Stimulated activated CD8-positive, alpha-beta memory T cell treated with anti-CD3 and anti-CD28 coated beads, Interleukin-12 subunit alpha, Interleukin-12 subunit beta, amount 100 ng/mL, for 1 hour (primary cell): Measurements from ENCODE around the gene IFIT3.
"Not testable (repeated sequence)": the region's sequence is repeated elsewhere in the genome, so short reads cannot be mapped to it uniquely, and the experiment has no call there.

Experiments used
- DNase-seq: peaks from one replicate; pipeline ENCODE4 v3.0.0-alpha.2; 2020; ENCODE audit warnings: low read depth

The IFIT3 gene

DNA sequence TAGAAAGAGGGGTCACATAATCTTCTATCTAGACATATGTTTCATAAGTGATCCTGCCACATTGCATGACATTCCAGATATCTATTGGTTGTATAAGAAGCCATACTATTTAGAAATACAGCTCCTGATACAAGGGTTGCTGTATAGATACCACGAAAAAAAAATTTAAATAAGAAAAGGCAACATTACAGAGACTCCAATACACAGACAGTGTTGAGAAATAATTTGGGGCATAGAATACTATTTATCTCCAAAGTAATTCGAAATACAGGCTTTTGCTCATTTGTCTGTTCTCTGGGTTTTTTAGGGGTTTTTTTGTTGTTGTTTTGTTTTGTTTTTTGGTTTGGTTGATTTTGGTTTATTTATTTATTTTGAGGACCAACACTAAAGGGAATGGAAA is 23.4 kb upstream of the IFIT3 start:
- no peak for DNase-seq

DNA sequence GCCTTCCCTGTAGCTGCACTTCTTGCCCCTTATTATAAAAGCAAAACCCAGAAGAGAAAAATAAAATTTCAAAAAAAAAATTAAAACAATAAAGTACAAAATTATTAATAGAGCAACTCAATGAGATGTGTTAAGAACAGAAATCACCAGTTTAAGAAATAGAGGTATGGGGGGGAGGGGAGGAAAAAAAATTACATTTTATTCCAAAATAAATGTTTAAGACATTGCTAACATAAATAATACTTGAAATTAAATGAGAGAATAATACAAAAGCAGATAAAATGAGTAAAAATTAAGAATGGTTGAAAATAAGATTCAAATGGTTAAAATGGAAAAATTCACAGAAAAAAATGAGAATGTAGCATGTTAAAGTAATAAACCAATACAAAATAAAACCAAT is 22.9 kb upstream of the IFIT3 start:
- DNase-seq = no peak

DNA sequence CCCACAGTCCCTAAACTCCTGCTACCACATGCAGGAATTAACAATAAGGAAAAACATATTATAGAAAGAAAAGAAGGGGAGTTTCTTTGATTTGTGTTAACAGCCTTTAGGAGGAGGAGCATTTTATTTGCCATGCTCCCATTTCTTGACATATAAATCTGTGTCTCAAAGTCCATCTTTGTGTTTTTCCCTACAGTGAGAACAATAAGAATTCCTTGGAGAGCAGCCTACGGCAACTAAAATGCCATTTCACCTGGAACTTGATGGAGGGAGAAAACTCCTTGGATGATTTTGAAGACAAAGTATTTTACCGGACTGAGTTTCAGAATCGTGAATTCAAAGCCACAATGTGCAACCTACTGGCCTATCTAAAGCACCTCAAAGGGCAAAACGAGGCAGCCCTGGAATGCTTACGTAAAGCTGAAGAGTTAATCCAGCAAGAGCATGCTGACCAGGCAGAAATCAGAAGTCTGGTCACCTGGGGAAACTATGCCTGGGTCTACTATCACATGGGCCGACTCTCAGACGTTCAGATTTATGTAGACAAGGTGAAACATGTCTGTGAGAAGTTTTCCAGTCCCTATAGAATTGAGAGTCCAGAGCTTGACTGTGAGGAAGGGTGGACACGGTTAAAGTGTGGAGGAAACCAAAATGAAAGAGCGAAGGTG is 21.9 kb upstream of the IFIT3 start:
- DNase-seq = no peak

DNA sequence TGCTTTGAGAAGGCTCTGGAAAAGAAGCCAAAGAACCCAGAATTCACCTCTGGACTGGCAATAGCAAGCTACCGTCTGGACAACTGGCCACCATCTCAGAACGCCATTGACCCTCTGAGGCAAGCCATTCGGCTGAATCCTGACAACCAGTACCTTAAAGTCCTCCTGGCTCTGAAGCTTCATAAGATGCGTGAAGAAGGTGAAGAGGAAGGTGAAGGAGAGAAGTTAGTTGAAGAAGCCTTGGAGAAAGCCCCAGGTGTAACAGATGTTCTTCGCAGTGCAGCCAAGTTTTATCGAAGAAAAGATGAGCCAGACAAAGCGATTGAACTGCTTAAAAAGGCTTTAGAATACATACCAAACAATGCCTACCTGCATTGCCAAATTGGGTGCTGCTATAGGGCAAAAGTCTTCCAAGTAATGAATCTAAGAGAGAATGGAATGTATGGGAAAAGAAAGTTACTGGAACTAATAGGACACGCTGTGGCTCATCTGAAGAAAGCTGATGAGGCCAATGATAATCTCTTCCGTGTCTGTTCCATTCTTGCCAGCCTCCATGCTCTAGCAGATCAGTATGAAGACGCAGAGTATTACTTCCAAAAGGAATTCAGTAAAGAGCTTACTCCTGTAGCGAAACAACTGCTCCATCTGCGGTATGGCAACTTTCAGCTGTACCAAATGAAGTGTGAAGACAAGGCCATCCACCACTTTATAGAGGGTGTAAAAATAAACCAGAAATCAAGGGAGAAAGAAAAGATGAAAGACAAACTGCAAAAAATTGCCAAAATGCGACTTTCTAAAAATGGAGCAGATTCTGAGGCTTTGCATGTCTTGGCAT is 21.1 kb upstream of the IFIT3 start:
- DNase-seq = no peak

DNA sequence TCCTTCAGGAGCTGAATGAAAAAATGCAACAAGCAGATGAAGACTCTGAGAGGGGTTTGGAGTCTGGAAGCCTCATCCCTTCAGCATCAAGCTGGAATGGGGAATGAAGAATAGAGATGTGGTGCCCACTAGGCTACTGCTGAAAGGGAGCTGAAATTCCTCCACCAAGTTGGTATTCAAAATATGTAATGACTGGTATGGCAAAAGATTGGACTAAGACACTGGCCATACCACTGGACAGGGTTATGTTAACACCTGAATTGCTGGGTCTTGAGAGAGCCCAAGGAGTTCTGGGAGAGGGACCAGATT is 20.6 kb upstream of the IFIT3 start:
- DNase-seq = no peak

DNA sequence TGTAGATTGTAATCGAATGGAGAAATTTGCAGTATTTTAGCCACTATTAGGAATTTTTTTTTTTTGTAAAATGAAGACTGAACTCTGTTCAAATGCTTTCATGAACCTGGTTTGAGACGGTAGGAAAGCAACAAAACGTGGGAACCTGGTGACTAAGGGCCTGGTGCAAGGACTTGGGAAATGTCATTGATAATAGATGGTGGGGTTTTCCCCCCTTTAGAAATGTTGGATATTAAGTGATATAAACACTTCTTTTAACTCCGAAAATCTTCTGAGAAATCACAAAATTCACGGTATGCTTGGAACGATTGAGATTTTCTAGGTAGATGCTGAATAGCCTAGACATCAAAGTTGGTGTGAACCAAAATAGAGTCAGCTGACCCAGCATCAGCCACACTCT is 19.5 kb upstream of the IFIT3 start:
- no peak for DNase-seq

DNA sequence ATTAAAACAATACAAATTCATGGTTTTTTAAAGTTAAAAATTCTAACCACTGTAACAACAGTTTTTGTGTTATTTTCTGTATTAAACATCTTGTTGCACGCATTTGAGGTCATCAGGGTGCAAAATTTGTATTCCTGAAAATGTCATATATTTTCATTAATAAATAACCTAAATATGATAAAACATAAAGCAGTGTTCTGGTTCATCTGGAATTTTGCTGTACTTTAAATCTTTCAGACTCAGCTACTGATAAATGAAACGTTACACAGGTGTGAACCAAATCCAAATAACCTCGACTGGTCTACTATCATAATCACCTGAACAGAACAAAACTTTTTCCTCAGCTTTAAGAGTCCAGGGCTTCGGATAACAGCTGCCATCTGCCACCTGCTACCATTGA is 19.1 kb upstream of the IFIT3 start:
- DNase-seq = no peak

DNA sequence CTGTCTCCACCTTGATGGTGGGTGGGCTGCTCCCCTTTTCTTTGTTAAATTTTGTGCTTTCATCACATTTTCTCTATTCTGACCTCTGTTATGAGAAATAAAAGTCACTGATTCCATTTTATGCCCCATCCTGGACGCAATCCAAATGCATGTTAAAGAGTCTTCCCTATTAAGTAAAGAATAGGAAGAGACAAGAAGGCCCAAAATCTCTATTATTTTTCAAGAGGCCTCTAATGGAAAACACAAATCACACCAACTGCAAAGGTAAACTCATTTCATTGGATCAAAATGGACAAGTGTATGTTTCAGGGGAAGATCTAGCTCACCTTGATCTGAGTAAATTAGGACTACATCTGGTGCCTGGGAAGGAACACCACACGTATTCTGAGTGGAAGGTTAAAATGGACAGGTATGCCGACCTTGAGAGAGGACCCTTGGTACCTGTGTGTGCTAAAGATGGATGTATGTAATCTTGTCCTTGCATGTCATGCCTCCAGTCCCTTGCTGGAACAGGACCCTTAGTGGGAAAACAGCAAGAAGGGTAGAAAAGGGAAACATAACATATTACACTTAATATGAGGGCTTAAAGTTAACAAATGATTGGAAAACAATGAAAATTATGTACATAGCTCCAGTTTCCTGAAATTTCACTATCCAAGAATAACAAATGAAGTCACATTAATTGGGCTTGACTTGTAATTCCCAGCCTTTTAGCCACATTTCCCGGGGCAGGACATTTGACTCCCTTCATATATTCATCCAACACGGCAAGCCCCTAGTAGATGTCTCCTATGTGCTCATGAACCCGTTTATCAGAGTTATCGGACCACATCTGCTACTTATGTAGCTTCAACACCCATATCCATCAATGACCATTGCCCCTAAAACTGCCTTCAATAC is 18.4 kb upstream of the IFIT3 start:
- no peak for DNase-seq

DNA sequence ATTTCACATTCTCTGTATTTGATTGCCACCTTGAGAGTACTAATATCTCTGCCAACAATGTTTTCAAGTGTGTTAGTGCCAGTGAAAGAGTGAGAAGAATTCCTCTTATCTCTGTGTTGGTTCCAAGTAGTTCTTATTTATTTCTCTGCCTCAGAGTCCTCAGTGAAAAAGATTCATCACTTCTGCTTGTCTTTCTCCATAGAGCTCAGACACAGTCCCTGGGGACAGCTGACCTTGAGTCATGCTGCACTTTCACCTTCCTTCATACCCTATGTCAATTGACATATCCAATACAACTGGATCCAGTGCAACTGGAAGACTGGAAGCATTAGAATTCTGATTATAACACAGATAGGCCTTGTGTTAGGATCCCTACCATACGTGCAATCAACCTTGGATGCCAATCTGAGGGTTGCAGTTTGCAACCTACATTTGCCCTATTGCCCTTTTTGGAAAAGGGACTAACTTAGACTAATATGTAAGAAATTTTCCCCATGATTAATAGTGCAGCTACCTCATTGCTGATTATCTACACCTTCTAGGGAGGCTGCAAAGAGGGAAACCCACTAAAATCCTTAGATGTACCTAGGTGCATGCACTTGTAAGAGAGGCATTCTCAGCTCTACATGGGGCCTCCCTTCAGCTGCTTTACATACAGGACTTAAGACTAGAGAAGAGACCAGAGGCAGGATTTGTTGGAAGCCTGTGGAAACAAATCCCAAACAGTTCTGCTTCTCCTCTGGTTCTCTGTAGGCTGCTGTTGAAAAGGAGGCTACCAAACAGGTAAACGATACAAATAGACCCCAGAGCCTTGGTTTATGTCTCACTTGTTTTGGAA is 17.5 kb upstream of the IFIT3 start:
- no peak for DNase-seq

DNA sequence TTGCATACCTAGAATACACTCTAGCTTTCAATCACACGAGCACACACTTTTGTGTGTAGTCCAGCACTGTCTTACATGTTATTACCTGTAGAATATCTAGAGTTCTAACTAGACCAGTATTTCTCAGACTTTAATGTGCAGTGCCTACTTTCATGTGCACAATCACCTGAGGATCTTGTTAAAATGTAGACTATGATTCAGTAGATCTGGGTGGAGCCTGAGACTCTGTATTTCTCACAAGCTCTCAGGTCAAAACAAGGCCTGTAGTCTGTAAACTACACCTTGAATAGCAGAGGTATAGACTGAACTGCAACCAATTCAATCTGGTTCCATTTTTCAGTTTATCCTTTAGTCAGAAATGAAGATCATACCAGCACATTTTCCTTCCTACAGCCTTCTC is 14.8 kb upstream of the IFIT3 start:
- DNase-seq = no peak

DNA sequence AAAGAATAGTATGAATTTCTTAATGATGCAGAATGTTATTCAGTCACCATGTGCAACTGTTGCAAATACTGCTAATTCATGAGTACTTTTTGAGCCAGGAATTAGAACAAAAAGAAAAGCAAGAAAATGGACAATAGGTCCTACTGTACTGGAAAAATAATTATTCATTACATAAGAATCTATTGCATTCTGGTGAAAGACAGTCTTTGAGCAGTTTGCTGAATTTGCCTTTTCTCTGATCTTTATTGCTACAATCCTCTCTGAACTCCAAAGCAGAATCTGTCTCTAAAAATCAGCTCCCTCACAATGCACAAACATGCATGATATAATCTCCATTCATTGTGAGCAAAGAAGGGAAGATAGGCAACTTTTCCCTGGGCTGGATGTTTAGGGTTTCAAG is 13.1 kb upstream of the IFIT3 start:
- no peak for DNase-seq

DNA sequence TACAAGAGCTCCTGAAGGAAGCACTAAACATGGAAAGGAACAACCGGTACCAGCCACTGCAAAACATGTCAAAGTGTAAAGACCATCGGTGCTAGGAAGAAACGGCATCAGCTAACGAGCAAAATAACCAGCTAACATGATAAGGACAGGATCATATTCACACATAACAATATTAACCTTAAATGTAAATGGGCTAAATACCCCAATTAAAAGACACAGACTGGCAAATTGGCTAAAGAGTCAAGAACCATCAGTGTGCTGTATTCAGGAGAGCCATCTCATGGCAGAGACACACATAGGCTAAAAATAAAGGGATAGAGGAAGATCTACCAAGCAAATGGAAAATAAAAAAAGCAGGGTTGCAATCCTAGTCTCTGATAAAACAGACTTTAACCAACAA is 9.8 kb upstream of the IFIT3 start:
- not testable (repeated sequence) for DNase-seq

DNA sequence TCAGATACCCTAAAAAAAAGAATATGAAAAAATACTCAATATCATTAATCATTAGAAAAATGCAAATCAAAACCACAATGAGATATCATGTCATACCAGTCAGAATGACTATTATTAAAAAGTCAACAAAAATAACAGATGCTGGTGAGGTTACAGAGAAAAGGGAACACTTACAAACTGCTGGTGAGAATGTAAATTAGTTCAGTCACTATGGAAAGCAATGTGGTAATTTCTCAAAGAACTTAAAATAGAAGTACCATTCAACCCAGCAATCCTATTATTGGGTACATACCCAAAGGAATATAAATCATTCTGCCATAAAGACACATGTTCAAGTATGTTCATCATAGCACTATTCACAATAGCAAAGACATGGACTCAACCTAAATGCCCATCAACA is 2.7 kb upstream of the IFIT3 start:
- not testable (repeated sequence) for DNase-seq

DNA sequence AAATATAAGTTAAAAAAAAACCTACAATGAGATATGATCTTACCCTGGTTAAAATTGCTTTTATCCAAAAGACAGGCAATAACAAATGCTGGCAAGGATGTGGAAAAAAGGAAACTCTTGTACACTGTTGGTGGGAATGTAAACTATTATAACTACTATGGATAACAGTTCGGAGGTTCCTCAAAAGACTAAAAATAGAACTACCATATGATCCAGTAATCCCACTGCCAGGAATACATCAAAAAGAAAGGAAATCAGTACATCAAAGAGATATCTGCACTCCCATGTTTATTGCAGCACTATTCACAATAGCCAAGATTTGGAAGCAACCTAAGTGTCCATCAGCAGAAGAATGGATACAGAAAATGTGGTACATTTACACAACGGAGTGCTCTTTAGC is 1.9 kb upstream of the IFIT3 start:
- not testable (repeated sequence) for DNase-seq

DNA sequence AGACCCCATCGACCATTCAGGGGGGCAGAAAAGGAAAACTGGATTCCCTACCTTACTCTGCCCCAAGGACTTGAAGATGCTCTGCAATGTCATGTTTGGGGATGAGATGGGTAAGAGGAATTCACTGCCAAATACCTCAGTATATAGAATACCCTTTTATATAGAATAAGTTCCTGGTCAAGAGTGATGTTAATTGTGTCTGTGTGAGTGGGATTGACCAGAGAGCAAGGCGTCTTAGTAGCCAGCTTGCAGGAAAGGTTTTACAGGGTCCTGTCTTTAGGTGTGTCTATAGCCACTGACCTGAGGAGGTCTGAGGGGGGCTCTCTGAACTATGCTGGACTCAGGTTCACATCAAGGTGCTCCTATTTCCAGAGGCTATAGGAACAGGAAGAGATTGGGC is 1.4 kb downstream of the IFIT3 start:
- DNase-seq = no peak

DNA sequence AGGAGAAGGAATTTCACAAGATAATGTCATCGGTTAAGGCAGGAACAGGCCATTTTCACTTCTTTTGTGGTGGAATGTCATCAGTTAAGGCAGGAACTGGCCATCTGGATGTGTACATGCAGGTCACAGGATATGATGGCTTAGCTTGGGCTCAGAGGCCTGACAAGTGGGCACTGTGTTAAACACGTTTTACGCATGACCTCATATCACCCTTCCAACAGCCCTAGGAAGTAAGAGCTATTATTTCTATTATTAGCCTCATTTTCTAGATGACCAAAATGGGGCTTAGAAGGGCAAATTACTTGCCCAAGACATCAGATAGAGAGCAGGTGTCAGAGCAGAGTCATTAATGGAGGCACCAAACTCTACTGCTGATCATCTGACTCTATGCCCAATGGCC is 2.2 kb downstream of the IFIT3 start:
- not testable (repeated sequence) for DNase-seq

DNA sequence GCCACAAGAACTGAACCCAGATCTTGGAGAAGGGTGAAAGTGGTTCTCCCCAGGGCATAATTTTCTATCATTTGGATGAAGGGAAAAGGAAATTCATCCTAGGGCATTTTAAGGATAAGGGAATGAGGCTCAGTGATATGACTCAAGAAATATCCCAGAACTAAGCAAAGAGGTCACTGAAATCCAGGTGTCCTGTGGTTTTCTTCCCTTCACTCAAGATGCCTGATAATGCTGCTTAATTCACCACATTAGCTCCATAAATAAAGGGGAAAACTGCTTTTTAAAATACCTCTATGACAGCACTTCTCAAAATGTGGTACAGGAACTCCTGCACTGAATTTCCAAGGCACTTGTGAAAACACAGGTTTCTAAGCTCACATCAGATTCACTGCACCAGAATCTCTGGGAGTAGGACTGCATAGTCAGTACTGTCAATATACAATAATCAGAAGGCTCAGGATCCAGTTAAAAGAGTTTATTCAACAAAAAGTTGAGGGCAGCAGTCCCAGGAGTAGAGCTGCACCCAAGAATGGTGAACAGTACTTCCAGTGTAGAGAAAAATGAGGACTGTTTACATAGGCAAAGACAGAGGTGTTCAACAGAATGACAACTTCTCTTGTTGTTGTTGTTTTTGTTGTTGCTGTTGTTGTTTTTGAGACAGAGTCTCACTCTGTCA is 2.9 kb downstream of the IFIT3 start:
- DNase-seq = no peak

DNA sequence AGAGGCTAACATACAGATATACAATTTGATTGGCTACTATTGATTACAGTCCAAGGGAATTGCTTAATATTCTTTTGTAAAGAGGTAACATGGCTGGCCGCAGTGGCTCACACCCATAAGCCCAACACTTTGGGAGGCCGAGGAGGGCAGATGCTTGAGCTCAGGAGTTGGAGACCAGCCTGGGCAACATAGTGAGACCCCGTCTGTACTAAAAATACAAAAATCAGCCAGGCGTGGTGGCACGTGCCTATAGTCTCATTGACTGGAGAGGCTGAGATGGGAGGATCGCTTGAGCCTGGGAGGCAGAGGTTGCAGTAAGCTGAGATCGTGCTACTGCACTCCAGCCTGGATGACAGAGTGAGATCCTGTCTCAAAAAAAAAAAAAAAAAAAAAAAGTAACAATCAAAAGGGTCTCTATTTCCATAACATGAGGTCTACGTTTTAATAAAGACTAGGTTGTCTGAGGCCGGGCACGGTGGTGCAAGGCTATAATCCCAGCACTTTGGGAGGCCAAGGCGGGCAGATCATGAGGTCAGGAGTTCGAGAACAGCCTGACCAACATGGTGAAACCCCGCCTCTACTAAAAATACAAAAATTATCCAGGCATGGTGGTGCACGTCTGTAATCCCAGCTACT is 3.8 kb downstream of the IFIT3 start:
- DNase-seq = not testable (repeated sequence)

DNA sequence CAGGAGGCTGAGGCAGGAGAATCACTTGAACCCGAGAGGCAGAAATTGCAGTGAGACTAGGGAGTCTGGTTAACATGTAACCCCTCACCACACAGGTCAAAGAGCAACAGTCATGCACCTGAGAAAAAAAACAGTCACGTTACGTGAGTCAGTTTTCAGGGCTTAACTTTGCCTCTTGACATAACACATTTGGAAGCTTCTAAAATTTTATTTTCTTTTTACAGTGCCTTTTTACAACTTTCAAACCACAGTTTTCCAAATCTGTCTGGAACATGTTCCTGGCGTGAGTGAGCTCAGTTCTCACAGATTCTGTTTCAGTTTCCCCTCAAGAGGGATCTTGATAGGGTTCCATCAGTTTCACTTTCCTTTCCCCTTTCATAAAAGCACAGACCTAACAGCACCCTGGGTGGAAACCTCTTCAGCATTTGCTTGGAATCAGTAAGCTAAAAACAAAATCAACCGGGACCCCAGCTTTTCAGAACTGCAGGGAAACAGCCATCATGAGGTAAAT is 4.4 kb downstream of the IFIT3 start:
- no peak for DNase-seq

DNA sequence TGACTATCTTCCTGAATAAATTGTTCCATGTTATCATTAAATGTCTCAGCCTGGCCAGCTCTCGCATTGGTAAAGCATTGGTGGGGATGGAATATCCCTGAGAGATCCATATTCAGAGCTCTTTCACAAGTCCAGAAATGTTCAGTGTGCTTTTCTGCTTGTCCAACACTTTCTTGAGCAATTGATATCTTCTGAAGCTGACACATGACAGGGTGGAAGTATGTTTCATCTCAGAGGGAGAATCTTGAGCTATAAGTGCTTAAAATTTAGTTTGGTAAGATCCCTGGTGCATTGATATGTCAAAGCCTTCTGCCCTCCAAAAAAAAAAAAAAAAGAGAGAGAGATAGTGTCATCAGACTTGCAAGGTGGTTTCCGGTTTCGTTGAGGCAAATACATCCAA is 7.4 kb downstream of the IFIT3 start:
- DNase-seq = no peak

DNA sequence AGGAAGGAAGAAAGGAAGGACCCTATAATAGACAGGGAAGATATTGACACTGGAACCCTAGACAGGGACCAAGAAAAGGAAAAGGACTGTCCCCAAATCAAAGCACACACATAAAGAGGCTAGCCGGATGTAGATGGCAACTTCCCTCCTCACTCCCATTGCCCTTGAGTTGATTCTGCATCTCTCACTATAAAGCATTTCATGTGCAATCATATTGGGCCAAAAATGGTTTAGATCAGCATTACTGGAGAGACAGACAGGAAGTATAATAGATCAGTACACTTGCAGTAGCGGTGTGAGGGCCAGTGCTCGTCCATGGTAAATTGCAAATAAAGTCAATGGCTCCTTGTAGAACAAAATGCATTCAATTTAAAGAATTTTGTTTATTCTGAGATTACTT is 8.4 kb downstream of the IFIT3 start:
- DNase-seq = no peak
